ENCODE data around the gene CLASP2. TPM values are rescaled to one million over a fixed set of nuclear protein-coding genes. Genes with fewer than 3 reads are reported as not detected.

Gene CLASP2
- total RNA-seq, 1 donor from 2014 or later: 65.0 TPM

DNA sequence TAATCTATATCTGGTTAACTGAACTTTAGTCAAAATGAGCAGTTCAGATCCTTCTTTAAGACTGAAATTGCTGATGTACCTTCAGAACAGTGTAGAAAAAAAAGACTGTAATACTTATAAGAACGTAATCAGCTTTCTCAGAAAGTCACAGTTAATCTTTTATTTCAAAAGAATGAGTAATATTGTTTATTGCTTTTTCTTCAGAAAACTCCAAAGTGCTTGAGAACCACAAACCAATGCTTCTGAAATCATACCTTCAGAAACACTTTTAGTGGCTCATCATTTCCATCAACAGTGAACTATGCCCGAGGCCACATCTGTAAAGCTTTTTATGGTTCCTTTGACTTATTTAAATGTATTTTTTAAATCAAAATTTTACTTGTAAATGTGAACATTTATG, 33.3 kb upstream of the CLASP2 start:
- Mint-ChIP-seq H3K4me1 (ENCODE audit: low read depth, unreplicated experiment) (no peaks in the 10 kb centered on the region), H3K4me3 (ENCODE audit: unreplicated experiment) (no peak overlapping the region), H3K27ac (ENCODE audit: unreplicated experiment) (no peak overlapping the region), H3K9me3 (ENCODE audit: unreplicated experiment) (peaks cover 11% of the 10 kb centered on the region), H3K36me3 (ENCODE audit: low read depth, unreplicated experiment) (no peaks in the 10 kb centered on the region), H3K27me3 (ENCODE audit: low read depth, unreplicated experiment) (no peaks in the 10 kb centered on the region)
- no peaks in the 10 kb centered on the region for H3K27me3 ChIP-seq (ENCODE audit: insufficient read depth, low read length)
- H3K4me1 ChIP-seq (ENCODE audit: insufficient read depth, low read length): no peaks in the 10 kb centered on the region
- H2AFZ ChIP-seq (ENCODE audit: low read depth, low read length): no peak overlapping the region
- H3K36me3 ChIP-seq (ENCODE audit: insufficient read depth, low read length): no peaks in the 10 kb centered on the region
- no peak overlapping the region for H3K9ac ChIP-seq (ENCODE audit: low read length)
- H3K4me3 ChIP-seq (ENCODE audit: insufficient read depth, low read depth, low read length): no peak overlapping the region
- H4K20me1 ChIP-seq (ENCODE audit: insufficient read depth, low read length): no peaks in the 10 kb centered on the region
- no peaks in the 10 kb centered on the region for H3K79me2 ChIP-seq (ENCODE audit: insufficient read depth, low read length)
- H3K4me2 ChIP-seq (ENCODE audit: low read length): no peak overlapping the region
- DNase-seq (ENCODE audit: low read depth) (no peak), FAIRE-seq (no peak)
- no peaks in the 10 kb centered on the region for H3K9me3 ChIP-seq (ENCODE audit: insufficient read depth, low read depth, low read length)
- TF ChIP-seq, protein P1, sequence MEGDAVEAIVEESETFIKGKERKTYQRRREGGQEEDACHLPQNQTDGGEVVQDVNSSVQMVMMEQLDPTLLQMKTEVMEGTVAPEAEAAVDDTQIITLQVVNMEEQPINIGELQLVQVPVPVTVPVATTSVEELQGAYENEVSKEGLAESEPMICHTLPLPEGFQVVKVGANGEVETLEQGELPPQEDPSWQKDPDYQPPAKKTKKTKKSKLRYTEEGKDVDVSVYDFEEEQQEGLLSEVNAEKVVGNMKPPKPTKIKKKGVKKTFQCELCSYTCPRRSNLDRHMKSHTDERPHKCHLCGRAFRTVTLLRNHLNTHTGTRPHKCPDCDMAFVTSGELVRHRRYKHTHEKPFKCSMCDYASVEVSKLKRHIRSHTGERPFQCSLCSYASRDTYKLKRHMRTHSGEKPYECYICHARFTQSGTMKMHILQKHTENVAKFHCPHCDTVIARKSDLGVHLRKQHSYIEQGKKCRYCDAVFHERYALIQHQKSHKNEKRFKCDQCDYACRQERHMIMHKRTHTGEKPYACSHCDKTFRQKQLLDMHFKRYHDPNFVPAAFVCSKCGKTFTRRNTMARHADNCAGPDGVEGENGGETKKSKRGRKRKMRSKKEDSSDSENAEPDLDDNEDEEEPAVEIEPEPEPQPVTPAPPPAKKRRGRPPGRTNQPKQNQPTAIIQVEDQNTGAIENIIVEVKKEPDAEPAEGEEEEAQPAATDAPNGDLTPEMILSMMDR (IDR thresholded peaks at IDR 0.05; ENCODE audit: insufficient read depth, low read depth, low read length): no peak
- TF ChIP-seq EZH2 (IDR thresholded peaks at IDR 0.05; ENCODE audit: insufficient read depth, low read length): no peak
- H3K27ac ChIP-seq (ENCODE audit: low read depth, low read length): no peak overlapping the region

GRCh38 chr3:33750211-33750548, 32.1 kb upstream of the CLASP2 start:
- no peaks in the 10 kb centered on the region for H3K36me3 Mint-ChIP-seq (ENCODE audit: low read depth, unreplicated experiment)
- H2AFZ ChIP-seq (ENCODE audit: low read depth, low read length): no peak overlapping the region
- DNase-seq (ENCODE audit: low read depth): no peak
- no peaks in the 10 kb centered on the region for H3K4me1 Mint-ChIP-seq (ENCODE audit: low read depth, unreplicated experiment)
- H3K36me3 ChIP-seq (ENCODE audit: insufficient read depth, low read length): no peaks in the 10 kb centered on the region
- H4K20me1 ChIP-seq (ENCODE audit: insufficient read depth, low read length): no peaks in the 10 kb centered on the region
- H3K9ac ChIP-seq (ENCODE audit: low read length): no peak overlapping the region
- no peak overlapping the region for H3K4me2 ChIP-seq (ENCODE audit: low read length)
- peaks cover 11% of the 10 kb centered on the region for H3K9me3 Mint-ChIP-seq (ENCODE audit: unreplicated experiment)
- H3K27ac Mint-ChIP-seq (ENCODE audit: unreplicated experiment): no peak overlapping the region
- H3K27ac ChIP-seq (ENCODE audit: low read depth, low read length): no peak overlapping the region
- TF ChIP-seq, protein P1 (IDR thresholded peaks at IDR 0.05; ENCODE audit: insufficient read depth, low read depth, low read length): no peak
- no peak for TF ChIP-seq EZH2 (IDR thresholded peaks at IDR 0.05; ENCODE audit: insufficient read depth, low read length)
- no peaks in the 10 kb centered on the region for H3K4me1 ChIP-seq (ENCODE audit: insufficient read depth, low read length)
- no peak overlapping the region for H3K4me3 Mint-ChIP-seq (ENCODE audit: unreplicated experiment)
- H3K27me3 Mint-ChIP-seq (ENCODE audit: low read depth, unreplicated experiment): no peaks in the 10 kb centered on the region
- H3K4me3 ChIP-seq (ENCODE audit: insufficient read depth, low read depth, low read length): no peak overlapping the region
- no peak for FAIRE-seq
- no peaks in the 10 kb centered on the region for H3K27me3 ChIP-seq (ENCODE audit: insufficient read depth, low read length)
- H3K79me2 ChIP-seq (ENCODE audit: insufficient read depth, low read length): no peaks in the 10 kb centered on the region
- no peaks in the 10 kb centered on the region for H3K9me3 ChIP-seq (ENCODE audit: insufficient read depth, low read depth, low read length)

GRCh38 chr3:33749546-33750210, 31.6 kb upstream of the CLASP2 start:
- Histone ChIP-seq H3K79me2 (ENCODE audit: insufficient read depth, low read length) (no peaks in the 10 kb centered on the region), H3K4me1 (ENCODE audit: insufficient read depth, low read length) (no peaks in the 10 kb centered on the region), H2AFZ (ENCODE audit: low read depth, low read length) (no peak overlapping the region), H3K9ac (ENCODE audit: low read length) (no peak overlapping the region), H3K27ac (ENCODE audit: low read depth, low read length) (no peak overlapping the region), H3K36me3 (ENCODE audit: insufficient read depth, low read length) (no peaks in the 10 kb centered on the region), H4K20me1 (ENCODE audit: insufficient read depth, low read length) (no peaks in the 10 kb centered on the region), H3K27me3 (ENCODE audit: insufficient read depth, low read length) (no peaks in the 10 kb centered on the region), H3K9me3 (ENCODE audit: insufficient read depth, low read depth, low read length) (no peaks in the 10 kb centered on the region), H3K4me2 (ENCODE audit: low read length) (no peak overlapping the region), H3K4me3 (ENCODE audit: insufficient read depth, low read depth, low read length) (no peak overlapping the region)
- FAIRE-seq (no peak), DNase-seq (ENCODE audit: low read depth) (peak; percentile 2)
- H3K4me1 Mint-ChIP-seq (ENCODE audit: low read depth, unreplicated experiment): no peaks in the 10 kb centered on the region
- no peak for TF ChIP-seq EZH2 (IDR thresholded peaks at IDR 0.05; ENCODE audit: insufficient read depth, low read length)
- TF ChIP-seq, protein P1 (IDR thresholded peaks at IDR 0.05; ENCODE audit: insufficient read depth, low read depth, low read length): no peak
- H3K9me3 Mint-ChIP-seq (ENCODE audit: unreplicated experiment): peaks cover 9% of the 10 kb centered on the region
- no peak overlapping the region for H3K27ac Mint-ChIP-seq (ENCODE audit: unreplicated experiment)
- no peaks in the 10 kb centered on the region for H3K36me3 Mint-ChIP-seq (ENCODE audit: low read depth, unreplicated experiment)
- no peaks in the 10 kb centered on the region for H3K27me3 Mint-ChIP-seq (ENCODE audit: low read depth, unreplicated experiment)
- H3K4me3 Mint-ChIP-seq (ENCODE audit: unreplicated experiment): no peak overlapping the region
